Stimulated activated CD8-positive, alpha-beta memory T cell treated with anti-CD3 and anti-CD28 coated beads, Interleukin-2, amount 100 ng/mL, for 48 hours (primary cell): Measurements from ENCODE around the gene CTCFL.

Source experiments
- DNase-seq, 2 donors: peaks; one replicate each; pipeline ENCODE4 v3.0.0-alpha.2; 2020; ENCODE audit warnings: low read depth in 2 of 2

CTCFL gene, protein sequence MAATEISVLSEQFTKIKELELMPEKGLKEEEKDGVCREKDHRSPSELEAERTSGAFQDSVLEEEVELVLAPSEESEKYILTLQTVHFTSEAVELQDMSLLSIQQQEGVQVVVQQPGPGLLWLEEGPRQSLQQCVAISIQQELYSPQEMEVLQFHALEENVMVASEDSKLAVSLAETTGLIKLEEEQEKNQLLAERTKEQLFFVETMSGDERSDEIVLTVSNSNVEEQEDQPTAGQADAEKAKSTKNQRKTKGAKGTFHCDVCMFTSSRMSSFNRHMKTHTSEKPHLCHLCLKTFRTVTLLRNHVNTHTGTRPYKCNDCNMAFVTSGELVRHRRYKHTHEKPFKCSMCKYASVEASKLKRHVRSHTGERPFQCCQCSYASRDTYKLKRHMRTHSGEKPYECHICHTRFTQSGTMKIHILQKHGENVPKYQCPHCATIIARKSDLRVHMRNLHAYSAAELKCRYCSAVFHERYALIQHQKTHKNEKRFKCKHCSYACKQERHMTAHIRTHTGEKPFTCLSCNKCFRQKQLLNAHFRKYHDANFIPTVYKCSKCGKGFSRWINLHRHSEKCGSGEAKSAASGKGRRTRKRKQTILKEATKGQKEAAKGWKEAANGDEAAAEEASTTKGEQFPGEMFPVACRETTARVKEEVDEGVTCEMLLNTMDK

DNA sequence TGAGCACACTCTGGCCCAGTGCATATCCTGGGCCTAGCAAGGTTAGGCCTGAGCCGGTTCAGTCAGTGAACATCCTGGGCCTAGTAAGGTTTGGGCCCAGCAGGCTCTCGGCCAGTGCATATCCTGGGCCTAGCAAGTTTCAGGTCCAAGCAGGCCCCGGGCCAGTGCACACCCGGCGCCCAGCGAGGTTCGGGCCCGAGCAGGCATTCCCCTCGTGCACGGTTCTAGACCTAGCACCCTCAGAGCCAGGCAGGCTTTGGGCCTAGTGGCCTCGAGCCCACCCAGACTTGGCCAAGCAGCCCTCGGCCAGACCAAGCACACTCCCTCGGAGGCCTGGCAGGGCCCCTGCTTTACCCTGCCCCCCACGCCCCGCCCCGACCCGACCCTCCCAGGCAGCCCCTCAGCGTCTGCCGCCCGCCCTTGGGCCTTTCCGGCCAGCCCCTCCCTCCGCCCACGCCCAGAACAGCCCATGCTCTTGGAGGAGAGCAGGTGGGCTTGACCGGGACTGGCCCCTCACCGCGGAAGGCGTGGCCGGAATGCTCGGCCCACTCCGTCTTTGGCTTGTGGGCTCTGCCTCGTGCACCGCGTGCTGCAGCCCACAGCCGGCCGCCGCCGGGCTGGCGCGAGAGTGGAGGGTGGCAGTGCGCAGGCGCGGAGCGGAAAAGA lies at the start of gene CTCFL:
CTCFL (minus strand) TSS at position 630 of the 666 bp plus-strand sequence. CDS start 935 bp downstream, outside the sequence.
- no peak for DNase-seq

DNA sequence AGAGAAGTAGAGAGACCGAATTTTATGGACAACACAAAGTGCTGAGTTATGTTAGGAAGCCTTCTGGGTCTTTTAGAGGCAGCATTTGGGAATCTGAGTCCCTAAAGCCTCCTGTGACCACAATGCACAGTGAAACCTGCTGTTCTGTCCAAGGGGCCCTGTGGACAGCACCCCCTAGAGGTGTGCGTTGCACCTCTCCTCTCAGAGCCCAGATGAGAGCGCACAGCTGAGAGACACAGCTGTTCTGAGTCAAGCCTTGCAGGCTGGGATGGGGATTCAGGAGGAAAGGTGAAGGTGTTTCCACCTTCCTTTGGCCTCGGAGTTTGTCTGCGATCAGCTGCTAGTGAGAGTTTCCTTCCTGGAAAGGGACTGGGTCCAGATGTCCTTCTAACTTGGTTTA lies 49.0 kb upstream of the CTCFL start:
- DNase-seq: no peak

DNA sequence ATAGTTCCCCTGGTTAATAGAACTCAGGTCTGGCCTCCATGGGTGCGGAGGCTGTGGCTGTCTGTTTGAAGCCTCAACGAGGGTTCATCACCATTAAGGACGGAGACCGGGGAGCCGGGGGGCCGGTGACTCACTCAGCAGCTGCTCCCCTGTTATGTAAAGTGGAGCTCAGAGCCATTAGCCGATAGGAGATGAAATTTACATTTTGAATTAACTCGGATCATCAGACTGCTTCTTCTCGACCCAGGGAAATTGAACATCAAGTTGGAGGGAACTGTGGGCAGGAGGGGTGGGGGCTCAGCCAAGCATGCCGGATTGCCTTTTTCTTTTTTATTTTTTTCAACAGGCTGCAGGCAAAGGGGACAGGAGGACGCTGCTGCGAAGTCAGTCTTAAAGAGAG lies 48.3 kb upstream of the CTCFL start:
- DNase-seq: no peak

DNA sequence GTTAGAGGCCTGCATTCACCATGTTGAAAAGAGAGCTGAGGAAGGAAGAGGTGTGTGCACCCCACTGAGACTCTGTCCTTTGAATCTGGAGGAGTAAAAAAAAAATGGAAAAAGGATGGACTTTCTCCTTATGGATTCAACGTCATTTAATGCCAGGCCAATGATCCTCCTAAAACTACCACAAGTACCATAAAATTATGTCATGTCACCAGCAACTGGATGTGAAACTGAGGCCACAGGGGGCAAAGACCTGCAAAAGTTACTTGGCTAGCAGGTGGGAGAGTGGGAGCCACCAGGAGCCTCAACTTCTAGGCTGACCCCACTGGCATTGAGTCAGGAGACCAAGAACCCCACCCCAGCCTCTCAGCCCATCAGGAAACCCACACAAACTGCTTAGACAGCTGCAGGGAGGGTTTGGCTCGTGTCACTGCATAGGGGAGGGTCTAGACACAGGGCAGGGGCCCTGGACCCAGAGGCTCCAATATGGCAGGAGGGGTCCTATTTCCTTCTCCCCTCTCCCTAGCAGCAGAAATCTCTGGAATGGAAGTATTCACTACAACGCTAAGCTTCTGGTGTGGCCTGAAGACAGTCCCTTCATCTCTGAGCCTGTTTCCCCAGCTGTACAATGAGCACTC lies 47.0 kb upstream of the CTCFL start:
- DNase-seq: no peak

DNA sequence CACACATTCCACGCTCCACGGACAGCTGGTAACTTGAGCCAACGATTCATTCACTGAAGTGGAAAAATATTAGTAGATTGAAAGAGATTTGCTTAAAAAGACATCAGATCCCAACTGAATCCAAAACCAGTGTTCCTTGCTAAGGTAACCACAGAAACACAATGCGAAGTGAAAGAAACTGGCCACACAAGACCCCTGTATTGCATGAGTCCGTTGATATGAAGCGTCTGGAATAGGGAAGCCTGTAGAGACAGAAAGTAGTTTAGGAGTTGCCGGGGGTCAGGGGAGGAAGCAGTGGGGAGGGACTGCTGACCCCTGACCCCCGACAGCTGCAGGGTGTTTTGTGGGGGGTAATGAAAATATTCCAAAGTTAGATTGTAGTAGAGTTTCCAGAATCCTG lies 46.0 kb upstream of the CTCFL start:
- no peak for DNase-seq

DNA sequence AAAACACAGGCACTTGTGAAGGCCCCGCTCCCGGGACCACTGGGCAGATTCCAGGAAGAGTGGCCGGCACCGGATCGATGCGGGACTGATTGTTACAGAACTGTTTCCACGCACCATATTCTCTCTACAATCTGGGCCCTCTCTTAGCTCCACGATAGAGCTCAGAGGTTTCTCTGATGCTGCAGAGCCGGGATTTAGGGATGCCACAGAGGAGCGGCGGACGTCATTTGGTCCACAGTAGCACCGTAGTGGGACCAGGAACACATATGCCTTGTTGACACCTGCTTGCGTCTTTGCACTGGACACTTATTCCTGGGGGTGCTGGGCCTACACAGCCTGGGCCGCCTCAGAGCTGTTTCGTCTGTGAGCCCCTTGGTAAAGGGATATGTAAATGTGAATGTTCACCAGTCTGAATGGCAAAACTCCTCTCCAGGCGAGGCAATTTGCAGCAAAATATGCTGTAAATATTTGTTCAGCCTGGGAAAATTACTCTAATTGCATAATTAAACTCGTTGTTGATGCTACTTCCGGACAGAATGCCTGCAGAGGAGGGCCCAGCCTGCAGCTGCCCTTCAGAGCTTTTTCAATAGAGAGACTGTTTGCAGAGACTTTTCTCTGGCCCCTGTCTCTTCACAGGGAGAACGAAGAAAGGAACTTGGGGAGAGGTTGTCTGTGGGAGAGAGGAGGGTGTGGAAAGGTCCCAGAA lies 45.4 kb upstream of the CTCFL start:
- DNase-seq: no peak

DNA sequence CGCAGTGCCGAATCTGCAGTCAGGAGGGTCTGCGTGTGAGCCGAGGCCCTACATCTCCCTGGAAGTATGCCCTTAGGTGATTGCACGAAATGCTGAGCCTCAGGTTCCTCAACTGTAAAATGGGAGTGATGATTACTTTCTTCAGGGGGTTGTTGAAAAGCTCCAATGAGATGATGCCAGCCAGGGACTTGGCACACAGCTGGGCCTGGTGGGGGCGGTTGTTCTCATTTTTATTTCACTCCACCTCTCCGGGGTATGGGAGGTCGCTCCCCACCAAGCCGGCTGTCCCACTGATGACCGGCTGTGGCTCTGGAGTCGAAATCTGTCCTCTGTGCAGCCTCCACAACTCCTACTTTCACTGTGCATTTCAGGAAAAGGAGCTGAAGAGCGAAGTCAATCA lies 44.0 kb upstream of the CTCFL start:
- no peak for DNase-seq

DNA sequence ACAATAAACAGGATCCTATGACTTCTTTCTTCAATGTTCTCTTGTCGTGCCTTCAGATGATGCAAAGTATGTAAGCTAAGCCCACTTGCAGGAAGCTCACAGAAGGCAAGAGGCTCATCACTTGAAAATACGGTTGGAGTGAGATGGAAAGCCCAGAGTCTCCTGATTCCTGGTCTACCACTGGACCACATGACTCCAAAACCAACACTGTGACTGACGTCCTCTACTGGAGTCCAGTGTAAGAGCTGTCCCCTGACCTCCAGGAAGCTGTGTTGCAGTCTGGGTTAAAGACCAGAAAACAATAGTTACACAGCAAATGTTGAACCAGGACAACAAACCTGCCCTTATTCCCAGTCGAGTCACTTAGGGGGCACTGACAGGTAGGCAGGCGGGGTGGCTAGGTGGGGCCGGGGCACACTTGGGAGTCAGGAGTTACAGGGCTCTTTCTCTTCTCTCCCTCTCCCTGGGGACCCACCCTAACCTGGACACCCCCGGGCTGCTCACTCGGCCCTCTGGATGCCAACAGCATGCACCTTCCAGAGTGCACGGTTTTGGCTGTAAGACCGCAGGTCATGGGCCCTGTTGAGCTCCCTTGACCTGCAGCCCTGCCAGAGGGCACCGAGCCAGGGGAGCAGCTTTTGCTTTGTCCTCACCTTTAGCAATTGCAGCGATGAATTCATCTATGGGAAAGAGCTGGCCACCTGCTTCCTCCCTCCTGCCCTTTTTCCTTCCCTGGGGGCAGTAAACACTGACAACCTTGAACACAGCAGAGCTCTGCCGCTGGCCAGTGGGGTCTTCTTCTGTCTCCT lies 43.4 kb upstream of the CTCFL start:
- DNase-seq: no peak

DNA sequence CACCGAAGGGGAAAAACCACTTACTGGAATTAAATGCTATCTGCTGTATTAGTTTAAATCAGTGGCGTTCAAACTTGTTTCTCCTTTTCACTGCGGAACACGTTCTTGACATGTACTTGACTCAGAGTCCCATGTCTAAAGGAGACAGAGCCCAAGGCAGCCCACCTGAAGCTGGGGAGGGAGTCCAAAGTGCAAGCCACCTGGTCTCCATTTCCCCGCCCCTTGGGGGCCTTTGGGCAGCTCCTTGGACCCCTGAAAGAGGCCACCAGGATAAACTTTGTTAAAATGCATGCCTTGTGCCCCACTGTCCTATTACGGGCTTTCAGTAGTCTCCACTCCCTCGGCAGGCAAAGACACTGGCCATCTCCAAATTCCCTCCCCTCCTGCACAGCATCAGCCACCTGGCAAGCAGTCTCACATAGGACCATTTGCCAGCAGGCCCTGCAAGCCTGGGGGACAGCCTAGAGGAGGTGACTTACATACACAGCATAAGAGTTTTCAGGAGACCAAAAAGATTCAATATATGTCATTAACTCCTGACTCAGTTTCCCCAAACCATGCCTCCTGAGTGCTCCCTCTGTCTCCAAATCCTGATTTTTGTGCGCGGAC lies 42.6 kb upstream of the CTCFL start:
- DNase-seq: no peak

DNA sequence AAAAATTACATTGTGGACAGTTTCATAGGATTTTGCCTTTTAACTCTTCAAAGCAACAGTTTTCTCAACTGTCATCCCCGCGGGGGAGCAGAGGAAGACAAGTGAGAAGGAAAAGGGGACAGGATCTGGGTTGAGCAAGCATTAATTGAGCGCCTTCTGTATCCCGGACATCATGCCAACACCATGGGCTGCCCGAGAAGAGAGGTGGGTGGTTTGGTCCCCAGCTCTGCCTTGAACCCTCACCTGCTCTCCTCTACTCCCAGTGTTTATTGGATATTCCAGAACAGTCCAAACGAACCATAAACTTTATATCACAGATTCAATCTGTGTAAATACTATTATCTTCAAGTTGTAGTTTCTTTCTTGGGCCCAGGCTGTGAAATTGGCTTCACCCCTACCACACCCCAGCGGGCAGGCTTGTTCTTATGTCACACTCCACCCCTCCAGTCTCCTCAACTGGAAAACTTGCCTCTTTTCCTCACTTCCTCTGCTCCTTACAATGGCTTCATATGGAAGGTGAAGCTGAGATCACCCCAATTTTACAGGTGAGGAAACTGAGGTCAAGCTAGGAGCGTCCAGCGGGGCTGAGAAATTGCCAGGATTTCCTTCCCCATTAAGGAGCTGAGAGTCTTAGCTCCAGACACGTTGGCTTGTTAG lies 42.0 kb upstream of the CTCFL start:
- no peak for DNase-seq

DNA sequence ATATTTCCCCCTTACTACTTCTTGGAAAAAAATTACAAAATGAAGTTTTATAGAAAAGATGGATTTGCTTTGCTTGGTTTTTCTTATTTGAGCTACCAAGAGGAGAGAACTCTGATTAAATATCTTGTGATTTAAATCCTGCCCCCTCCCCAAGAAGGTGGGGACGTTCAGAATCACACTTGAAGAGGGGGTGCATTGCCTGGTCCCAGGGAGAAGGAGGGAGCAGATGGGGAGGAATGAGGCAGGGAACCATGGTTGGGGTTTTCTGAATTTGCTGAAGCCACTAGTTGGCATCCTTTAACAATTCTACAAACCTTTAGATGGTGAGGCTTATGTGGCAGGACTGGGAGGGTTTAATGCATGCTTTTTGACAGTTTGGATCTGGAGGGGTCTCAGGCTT lies 41.5 kb upstream of the CTCFL start:
- no peak for DNase-seq

DNA sequence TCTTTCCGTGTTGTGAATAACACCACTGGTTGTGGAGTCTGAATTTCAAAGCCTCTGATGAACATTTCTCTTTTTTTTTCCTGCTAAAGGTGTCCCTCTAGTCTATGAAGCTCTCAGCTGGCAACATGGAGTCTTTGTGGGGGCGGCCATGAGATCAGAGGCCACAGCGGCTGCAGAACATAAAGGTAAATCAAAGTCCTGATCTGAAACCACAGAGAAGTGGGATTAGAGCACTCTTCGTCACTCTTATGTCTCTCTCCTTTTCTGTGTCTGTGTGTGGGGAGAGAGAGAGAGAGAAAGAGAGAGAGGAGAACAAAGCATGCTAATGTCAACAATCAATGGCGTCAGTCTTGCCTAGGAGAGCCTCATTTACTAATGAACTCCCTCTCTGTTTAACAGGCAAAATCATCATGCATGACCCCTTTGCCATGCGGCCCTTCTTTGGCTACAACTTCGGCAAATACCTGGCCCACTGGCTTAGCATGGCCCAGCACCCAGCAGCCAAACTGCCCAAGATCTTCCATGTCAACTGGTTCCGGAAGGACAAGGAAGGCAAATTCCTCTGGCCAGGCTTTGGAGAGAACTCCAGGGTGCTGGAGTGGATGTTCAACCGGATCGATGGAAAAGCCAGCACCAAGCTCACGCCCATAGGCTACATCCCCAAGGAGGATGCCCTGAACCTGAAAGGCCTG lies 40.2 kb upstream of the CTCFL start:
- DNase-seq: no peak

DNA sequence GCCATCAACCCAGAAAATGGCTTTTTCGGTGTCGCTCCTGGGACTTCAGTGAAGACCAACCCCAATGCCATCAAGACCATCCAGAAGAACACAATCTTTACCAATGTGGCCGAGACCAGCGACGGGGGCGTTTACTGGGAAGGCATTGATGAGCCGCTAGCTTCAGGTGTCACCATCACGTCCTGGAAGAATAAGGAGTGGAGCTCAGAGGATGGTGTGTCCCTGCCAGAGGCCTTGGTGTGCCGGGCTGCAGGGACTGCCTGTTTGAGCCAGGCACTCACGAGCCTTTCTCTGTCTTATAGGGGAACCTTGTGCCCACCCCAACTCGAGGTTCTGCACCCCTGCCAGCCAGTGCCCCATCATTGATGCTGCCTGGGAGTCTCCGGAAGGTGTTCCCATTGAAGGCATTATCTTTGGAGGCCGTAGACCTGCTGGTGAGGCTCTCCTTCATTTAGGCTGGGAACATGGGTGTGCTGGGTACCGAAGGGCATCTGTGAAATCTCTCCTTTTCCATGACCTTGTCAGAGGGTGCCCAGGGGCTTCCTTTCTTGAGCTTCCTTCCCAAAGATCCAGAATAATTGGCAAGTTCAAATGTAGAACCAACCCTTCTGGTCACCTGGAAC lies 39.4 kb upstream of the CTCFL start:
- no peak for DNase-seq

DNA sequence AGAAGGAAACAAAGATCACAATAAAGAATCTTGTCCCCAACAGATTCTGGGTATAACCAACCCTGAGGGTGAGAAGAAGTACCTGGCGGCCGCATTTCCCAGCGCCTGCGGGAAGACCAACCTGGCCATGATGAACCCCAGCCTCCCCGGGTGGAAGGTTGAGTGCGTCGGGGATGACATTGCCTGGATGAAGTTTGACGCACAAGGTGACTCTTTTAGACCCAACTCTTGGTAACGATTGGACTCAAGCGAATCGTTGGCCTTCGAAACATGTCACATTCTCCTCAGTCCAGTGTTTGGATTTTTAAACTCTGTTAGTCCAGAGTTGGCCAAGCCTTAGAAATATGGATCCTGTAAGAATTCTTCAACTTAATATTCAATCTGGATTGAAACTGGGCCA lies 38.6 kb upstream of the CTCFL start:
- no peak for DNase-seq

DNA sequence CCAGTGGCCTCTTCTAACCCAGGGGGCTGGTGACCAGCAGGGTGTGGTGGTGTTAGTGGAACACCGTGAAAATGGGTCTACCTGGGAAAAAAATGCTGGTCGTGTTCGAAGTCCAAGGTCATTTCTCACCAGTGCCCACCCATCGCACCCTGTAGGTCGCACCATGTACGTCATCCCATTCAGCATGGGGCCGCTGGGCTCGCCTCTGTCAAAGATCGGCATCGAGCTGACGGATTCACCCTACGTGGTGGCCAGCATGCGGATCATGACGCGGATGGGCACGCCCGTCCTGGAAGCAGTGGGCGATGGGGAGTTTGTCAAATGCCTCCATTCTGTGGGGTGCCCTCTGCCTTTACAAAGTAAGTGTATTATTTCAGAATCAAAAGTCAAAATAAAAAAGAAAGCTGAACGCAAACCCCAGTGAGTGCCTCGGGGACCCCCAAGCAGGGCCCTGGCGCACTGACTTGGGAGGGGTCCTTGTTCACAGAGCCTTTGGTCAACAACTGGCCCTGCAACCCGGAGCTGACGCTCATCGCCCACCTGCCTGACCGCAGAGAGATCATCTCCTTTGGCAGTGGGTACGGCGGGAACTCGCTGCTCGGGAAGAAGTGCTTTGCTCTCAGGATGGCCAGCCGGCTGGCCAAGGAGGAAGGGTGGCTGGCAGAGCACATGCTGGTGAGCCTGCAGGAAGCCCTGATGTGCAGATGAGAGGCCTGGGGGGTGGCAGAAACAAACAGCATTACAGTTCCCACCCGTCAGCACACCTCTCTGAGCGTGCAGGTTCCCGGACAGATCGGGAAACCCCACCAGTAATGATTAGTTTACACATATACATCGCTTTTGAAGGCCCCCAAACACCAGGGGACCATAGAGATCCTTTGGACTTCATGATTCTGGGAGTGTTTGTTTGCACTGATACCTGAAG lies 37.9 kb upstream of the CTCFL start:
- no peak for DNase-seq

DNA sequence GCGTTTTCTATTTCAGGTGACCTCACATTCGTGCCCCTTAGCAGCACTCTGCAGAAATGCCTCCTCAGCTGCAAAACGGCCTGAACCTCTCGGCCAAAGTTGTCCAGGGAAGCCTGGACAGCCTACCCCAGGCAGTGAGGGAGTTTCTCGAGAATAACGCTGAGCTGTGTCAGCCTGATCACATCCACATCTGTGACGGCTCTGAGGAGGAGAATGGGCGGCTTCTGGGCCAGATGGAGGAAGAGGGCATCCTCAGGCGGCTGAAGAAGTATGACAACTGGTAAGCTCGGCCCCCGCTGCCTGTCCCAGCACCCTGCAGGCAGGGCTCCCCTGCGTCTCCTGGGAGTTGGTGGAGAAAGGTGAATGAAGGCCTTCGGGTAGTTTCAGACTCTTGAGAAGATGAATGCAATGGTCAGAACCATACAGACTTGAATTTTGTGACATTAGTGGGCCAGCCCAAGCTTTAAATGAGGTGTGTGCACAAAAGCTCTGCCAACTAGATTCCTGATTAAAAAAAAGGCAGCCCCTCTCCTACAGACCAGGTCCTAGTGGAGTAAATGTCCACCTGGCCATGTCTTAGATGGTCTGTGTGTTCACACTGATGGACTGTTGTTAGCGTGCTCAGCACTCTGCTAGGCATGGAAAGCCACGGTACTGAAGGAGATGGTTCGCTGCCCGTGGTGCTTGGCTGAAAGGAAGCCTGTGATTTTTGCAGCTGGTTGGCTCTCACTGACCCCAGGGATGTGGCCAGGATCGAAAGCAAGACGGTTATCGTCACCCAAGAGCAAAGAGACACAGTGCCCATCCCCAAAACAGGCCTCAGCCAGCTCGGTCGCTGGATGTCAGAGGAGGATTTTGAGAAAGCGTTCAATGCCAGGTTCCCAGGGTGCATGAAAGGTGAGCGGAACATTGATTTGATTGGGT lies 36.7 kb upstream of the CTCFL start:
- DNase-seq: no peak
